PC-9 (cell line): Measurements from ENCODE around the gene KCNK5.

ENCODE experiments used
- CTCF ChIP-seq: fragments of 200-600 bp; sonication (generic); conservative IDR thresholded peaks from 2 replicates; pipeline ENCODE4 v1.6.1; 2017; ENCODE audit warnings: mixed run types, antibody characterized with exemption, mild to moderate bottlenecking, moderate library complexity
- EZH2 ChIP-seq: fragments of 200-600 bp; sonication (generic); IDR thresholded peaks from 2 replicates; pipeline ENCODE4 v1.8.0; 2017; ENCODE audit warnings: antibody characterized with exemption, low read depth

GRCh38 chr6:39188571-39188970 is 40.7 kb downstream of the KCNK5 start:
- TF ChIP-seq CTCF: no peak
- no peak for TF ChIP-seq EZH2
